Measurements from ENCODE around the gene SYNPR.

DNA sequence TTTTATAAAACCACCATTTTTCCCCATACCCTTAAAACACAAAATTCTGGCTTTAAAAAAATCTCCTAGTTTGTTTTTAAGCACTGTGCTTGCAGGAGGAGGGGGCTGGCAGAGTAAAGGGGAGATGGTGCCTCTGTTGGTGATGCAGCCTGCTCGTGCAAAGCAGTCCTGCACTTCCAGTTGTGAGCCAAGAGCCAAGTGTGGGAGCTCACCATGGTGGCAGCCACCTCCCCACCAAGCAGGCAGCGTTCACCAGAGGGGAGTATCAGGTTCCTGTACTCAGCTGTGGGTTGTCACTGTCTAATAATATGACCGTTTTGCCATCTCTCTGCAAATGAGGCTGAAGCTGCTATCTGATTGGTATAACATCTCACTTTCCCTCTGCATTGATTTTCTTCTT, 164.8 kb downstream of the SYNPR start:
- TF ChIP-seq, protein P1, sequence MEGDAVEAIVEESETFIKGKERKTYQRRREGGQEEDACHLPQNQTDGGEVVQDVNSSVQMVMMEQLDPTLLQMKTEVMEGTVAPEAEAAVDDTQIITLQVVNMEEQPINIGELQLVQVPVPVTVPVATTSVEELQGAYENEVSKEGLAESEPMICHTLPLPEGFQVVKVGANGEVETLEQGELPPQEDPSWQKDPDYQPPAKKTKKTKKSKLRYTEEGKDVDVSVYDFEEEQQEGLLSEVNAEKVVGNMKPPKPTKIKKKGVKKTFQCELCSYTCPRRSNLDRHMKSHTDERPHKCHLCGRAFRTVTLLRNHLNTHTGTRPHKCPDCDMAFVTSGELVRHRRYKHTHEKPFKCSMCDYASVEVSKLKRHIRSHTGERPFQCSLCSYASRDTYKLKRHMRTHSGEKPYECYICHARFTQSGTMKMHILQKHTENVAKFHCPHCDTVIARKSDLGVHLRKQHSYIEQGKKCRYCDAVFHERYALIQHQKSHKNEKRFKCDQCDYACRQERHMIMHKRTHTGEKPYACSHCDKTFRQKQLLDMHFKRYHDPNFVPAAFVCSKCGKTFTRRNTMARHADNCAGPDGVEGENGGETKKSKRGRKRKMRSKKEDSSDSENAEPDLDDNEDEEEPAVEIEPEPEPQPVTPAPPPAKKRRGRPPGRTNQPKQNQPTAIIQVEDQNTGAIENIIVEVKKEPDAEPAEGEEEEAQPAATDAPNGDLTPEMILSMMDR (IDR thresholded peaks at IDR 0.05): no peak
- no peak for TF ChIP-seq POLR2A (IDR thresholded peaks at IDR 0.05)

All from heart left ventricle (tissue), 13 donors.